Lung (tissue), 16 donors: ENCODE results near the gene NUTM2G. TPM values are rescaled to one million over a fixed set of nuclear protein-coding genes. Genes with fewer than 3 reads are reported as not detected.
"Not testable (repeated sequence)": the region's sequence is repeated elsewhere in the genome, so short reads cannot be mapped to it uniquely, and the experiment has no call there.

Experiments used
- ATAC-seq: fragments of 200-7000 bp; cut with Tn5 transposase; one replicate; pipeline ENCODE4 v1.9.1; 2020; ENCODE audit warnings: moderate number of reproducible peaks; ENCODE audit not compliant: insufficient read depth, low FRiP score
- DNase-seq, 3 donors: peaks; one replicate each; pipeline ENCODE4 v3.0.0-alpha.2; 2013 to 2017
- H3K27ac ChIP-seq, 2 donors: one replicate each; pipeline ENCODE4 v1.5.1; 2013; ENCODE audit warnings: mild to moderate bottlenecking in 2 of 2, moderate library complexity in 2 of 2, control low read depth in 1 of 2, inconsistent platforms in 1 of 2, low read depth in 1 of 2, low read length in 1 of 2
- H3K27me3 ChIP-seq, 3 donors: one replicate each; pipeline ENCODE4 v1.5.1; 2013; ENCODE audit warnings: low read length in 2 of 3; ENCODE audit not compliant: control insufficient read depth in 3 of 3, insufficient read depth in 3 of 3
- H3K36me3 ChIP-seq, 4 donors: one replicate each; pipeline ENCODE4 v1.5.1; 2013; ENCODE audit warnings: low read length in 4 of 4, mild to moderate bottlenecking in 1 of 4, moderate library complexity in 1 of 4; ENCODE audit not compliant: control insufficient read depth in 4 of 4, insufficient read depth in 4 of 4
- H3K4me1 ChIP-seq, 5 donors: one replicate each; pipeline ENCODE4 v1.5.1; 2013; ENCODE audit warnings: low read length in 5 of 5, mild to moderate bottlenecking in 2 of 5, moderate library complexity in 1 of 5; ENCODE audit not compliant: control insufficient read depth in 5 of 5, insufficient read depth in 5 of 5
- H3K4me3 ChIP-seq: one replicate; pipeline ENCODE4 v1.5.1; 2013; ENCODE audit warnings: mild to moderate bottlenecking, control low read depth, moderate library complexity
- H3K9ac ChIP-seq, 2 donors: one replicate each; pipeline ENCODE4 v1.5.1; 2013; ENCODE audit warnings: low read length in 2 of 2, control low read depth in 1 of 2; ENCODE audit not compliant: insufficient read depth in 1 of 2
- H3K9me3 ChIP-seq, 4 donors: one replicate each; pipeline ENCODE4 v1.5.1; 2013; ENCODE audit warnings: low read length in 3 of 4, mild to moderate bottlenecking in 1 of 4, moderate library complexity in 1 of 4; ENCODE audit not compliant: control insufficient read depth in 4 of 4, insufficient read depth in 3 of 4
- WGBS, 2 donors: extraction: QIAGEN DNeasy Blood & Tissue Kit; methylation state at CpG; one replicate each; pipeline ENCODE4 v1.1.7; 2013; 5-methylcytosine and 5-hydroxymethylcytosine counted together
- long read RNA-seq, 5 donors: transcript quantifications; one replicate each; lab custom pipeline, GENCODE V29; 2026
- polyA plus RNA-seq, 2 donors: library from polyadenylated mRNA; stranded (reverse); fragments of 200-250 nt; gene quantifications; one replicate each; pipeline ENCODE4 v1.2.1, GENCODE V29; 2013
- total RNA-seq, 2 donors: library from RNA; depleted of rRNA in 1 of 2; stranded (reverse); fragments of >200 nt in 1 of 2; gene quantifications; one replicate each; pipeline ENCODE4 v1.2.1, GENCODE V29; 2014 to 2021
- TF ChIP-seq, protein P1 (sequence below): IDR thresholded peaks from 2 replicates; pipeline ENCODE4 v1.5.1; 2012; ENCODE audit warnings: mild to moderate bottlenecking; ENCODE audit errors: control extremely low read depth, extremely low read depth
- donor health status: control.
- donor health status: control.
- donor health status: Bipolar disorder and iron deficiency.
- donor health status: healthy.
- donor health status: DM: yes; HTN: yes; CAD: no.

Gene NUTM2G, protein sequence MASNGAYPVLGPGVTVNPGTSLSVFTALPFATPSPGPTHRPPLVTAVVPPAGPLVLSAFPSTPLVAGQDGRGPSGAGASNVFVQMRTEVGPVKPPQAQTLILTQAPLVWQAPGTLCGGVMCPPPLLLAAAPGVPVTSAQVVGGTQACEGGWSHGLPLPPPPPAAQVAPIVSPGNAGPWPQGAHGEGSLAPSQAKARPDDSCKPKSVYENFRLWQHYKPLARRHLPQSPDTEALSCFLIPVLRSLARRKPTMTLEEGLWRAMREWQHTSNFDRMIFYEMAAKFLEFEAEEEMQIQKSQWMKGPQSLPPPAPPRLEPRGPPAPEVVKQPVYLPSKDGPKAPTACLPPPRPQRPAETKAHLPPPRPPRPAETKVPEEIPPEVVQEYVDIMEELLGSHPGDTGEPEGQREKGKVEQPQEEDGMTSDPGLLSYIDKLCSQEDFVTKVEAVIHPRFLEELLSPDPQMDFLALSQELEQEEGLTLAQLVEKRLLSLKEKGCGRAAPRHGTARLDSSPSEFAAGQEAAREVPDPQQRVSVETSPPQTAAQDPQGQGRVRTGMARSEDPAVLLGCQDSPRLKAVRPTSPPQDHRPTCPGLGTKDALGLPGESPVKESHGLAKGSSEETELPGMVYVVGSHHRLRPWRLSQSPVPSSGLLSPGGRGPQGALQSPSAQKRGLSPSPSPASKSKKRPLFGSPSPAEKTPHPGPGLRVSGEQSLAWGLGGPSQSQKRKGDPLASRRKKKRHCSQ
- total RNA-seq (not detected), polyA plus RNA-seq (not detected)
- long read RNA-seq, donor 1 = 0 reads
- long read RNA-seq, donor 2 = 0 reads
- long read RNA-seq, donor 3 = 0 reads
- long read RNA-seq, donor 4 = 0 reads
- long read RNA-seq, donor 5 = 0 reads

DNA sequence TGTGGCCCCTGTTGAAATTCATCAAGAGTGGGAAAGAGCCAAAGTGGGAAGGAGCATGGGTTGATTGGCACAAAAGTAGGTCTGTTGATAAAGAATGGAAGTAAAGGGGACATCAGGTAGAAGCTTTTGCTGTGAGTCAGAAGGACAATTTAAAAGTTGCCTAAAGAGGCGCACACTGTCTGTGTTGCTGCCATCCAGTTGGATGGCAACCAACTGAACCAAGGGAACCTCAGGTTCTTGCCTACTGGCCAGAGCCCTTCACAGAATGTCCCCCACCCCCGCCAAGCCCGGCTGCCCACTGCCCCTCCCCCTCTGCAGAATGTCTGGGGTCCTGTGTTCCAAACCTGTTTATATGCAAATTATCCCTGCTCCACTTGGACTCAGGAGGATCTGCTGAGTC lies at the start of gene NUTM2G:
TSS of gene NUTM2G (plus strand) at position 301 of the 400 bp plus-strand sequence. CDS start 182 bp downstream, outside the sequence.
- WGBS, 2 donors = no CpG with 5 or more reads among the region's 3 CpGs
- not testable (repeated sequence) for H3K4me3 ChIP-seq, DNase-seq, H3K27me3 ChIP-seq, H3K9me3 ChIP-seq, H3K36me3 ChIP-seq, H3K27ac ChIP-seq, ATAC-seq, H3K4me1 ChIP-seq, H3K9ac ChIP-seq

DNA sequence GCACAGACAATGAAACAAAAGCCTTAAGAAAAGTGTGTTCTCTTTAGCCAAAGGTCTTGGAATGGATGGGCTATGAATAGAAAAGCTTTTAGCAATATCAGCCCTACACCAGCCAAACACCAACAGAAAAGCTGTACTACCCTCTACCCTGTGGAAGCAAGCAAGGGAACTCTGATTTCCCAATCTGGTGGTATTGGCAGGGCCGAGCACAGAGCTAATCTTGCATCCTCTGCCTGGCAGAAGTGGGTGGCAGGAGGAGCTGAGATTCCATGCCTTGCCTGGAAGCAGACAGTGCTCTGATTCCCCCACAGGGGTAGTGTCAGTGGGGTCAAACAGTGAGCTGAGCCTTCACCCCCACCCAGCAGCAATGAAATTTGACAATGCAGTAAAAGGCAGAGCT lies 44.7 kb upstream of the NUTM2G start:
- ATAC-seq (no peak), DNase-seq (no peak)
- TF ChIP-seq, protein P1, sequence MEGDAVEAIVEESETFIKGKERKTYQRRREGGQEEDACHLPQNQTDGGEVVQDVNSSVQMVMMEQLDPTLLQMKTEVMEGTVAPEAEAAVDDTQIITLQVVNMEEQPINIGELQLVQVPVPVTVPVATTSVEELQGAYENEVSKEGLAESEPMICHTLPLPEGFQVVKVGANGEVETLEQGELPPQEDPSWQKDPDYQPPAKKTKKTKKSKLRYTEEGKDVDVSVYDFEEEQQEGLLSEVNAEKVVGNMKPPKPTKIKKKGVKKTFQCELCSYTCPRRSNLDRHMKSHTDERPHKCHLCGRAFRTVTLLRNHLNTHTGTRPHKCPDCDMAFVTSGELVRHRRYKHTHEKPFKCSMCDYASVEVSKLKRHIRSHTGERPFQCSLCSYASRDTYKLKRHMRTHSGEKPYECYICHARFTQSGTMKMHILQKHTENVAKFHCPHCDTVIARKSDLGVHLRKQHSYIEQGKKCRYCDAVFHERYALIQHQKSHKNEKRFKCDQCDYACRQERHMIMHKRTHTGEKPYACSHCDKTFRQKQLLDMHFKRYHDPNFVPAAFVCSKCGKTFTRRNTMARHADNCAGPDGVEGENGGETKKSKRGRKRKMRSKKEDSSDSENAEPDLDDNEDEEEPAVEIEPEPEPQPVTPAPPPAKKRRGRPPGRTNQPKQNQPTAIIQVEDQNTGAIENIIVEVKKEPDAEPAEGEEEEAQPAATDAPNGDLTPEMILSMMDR = no peak
- H3K9ac ChIP-seq = no peak overlapping the region
- WGBS, 2 donors = 16 to 56% methylated on average over 1 of the region's 1 CpG
- H3K9me3 ChIP-seq = no peaks in the 10 kb centered on the region
- no peaks in the 10 kb centered on the region for H3K4me1 ChIP-seq
- H3K36me3 ChIP-seq = no peaks in the 10 kb centered on the region
- peaks cover 0 to 13% (median 7%) of the 10 kb centered on the region in 3 donors for H3K27me3 ChIP-seq
- peak overlapping the region in 1 of 2 donors; percentile 26 for H3K27ac ChIP-seq
- no peak overlapping the region for H3K4me3 ChIP-seq

DNA sequence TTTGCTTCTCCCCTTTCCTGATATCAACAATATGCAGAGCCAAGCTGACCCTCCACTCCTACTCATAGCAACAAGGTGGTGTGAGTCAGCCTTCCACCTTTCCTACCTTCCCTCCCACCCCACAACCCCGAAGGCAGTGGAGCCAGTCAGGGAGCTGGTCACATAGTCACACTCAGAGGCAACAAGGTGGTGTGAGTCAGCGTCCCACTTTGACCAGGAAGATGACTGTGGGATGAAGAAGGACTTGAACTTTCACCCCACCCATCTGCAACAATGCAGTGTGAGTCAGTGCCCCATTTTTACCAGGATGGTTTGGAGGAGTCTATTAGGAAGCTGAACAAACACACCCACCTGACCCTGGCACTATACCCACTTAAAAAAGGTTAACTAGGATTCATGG lies 44.2 kb upstream of the NUTM2G start:
- H3K36me3 ChIP-seq = no peaks in the 10 kb centered on the region
- H3K9me3 ChIP-seq = no peaks in the 10 kb centered on the region
- peaks cover 0 to 12% (median 5%) of the 10 kb centered on the region in 3 donors for H3K27me3 ChIP-seq
- no peak for DNase-seq
- 75 to 81% methylated on average over 2 of the region's 2 CpGs for WGBS, 2 donors
- ATAC-seq = peak; percentile 19
- H3K4me3 ChIP-seq = no peak overlapping the region
- TF ChIP-seq, protein P1 = no peak
- no peak overlapping the region for H3K9ac ChIP-seq
- no peak overlapping the region for H3K27ac ChIP-seq
- no peaks in the 10 kb centered on the region for H3K4me1 ChIP-seq

DNA sequence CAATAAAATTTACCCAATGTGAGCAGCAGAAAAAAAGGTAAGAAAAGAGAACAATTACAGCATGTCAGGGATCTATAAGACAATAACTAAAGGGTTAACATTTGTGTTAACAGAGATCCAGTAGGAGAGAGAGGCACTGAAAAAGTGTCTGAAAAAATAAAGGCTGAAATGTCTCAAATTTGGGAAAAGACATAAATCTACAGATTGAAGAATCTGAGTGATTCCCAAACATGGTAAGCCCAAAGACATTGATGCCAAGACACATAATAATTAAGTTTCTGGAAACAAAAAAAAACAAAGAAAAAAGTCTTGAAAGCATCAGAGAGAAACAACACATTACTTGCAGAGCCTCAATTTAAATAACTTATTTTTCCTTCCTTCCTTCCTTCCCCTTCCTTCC lies 43.2 kb upstream of the NUTM2G start:
- Histone ChIP-seq H3K4me1 (no peaks in the 10 kb centered on the region), H3K9ac (no peak overlapping the region), H3K4me3 (no peak overlapping the region), H3K36me3 (no peaks in the 10 kb centered on the region), H3K27me3 (peaks cover 0 to 6% (median 0%) of the 10 kb centered on the region in 3 donors), H3K9me3 (no peaks in the 10 kb centered on the region), H3K27ac (no peak overlapping the region)
- TF ChIP-seq, protein P1 = no peak
- ATAC-seq = no peak
- DNase-seq = no peak
